Measurements from ENCODE around the gene SEPTIN6.

DNA sequence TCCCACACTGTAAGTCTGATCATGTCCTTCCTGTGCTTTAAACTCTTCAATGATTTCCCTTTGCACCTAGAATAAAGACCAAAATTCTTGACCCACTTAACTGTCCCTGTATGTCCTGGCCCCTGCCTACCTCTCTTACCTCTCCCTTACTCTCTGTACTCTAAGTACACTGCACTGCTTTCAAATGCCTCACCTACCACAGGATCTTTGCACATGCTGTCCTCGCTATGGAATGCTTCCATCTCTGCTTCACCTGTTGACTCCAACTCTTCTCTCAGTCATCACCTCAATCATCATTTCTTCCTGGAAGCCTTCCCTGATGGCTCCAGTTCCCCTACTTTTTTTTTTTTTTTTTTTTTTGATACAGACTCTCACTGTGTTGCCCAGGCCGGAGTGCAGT lies 29.0 kb upstream of the SEPTIN6 start:
- no peak for TF ChIP-seq EZH2 (IDR thresholded peaks at IDR 0.05; ENCODE audit: low read depth, low read length, severe bottlenecking)
- no peak for TF ChIP-seq POLR2AphosphoS5 (IDR thresholded peaks at IDR 0.05; ENCODE audit: low read depth, low read length)
- no peak for TF ChIP-seq TAF1 (IDR thresholded peaks at IDR 0.05; ENCODE audit: low read depth, low read length)
- TF ChIP-seq NRF1 (IDR thresholded peaks at IDR 0.05; ENCODE audit: low read depth, low read length) = no peak
- no peak for TF ChIP-seq CTCF (IDR thresholded peaks at IDR 0.05; ENCODE audit: control extremely low read depth in 1 of 3, insufficient read depth in 1 of 3, low read depth in 1 of 3, low read length in 3 of 3)
- no peak for TF ChIP-seq MAFK (IDR thresholded peaks at IDR 0.05; ENCODE audit: low read depth, low read length)
- no peak for TF ChIP-seq ATF2 (IDR thresholded peaks at IDR 0.05; ENCODE audit: low read length)
